ENCODE measurements around the gene AFMID.
"Not testable (repeated sequence)": the region's sequence is repeated elsewhere in the genome, so short reads cannot be mapped to it uniquely, and the experiment has no call there.

Gene AFMID

DNA sequence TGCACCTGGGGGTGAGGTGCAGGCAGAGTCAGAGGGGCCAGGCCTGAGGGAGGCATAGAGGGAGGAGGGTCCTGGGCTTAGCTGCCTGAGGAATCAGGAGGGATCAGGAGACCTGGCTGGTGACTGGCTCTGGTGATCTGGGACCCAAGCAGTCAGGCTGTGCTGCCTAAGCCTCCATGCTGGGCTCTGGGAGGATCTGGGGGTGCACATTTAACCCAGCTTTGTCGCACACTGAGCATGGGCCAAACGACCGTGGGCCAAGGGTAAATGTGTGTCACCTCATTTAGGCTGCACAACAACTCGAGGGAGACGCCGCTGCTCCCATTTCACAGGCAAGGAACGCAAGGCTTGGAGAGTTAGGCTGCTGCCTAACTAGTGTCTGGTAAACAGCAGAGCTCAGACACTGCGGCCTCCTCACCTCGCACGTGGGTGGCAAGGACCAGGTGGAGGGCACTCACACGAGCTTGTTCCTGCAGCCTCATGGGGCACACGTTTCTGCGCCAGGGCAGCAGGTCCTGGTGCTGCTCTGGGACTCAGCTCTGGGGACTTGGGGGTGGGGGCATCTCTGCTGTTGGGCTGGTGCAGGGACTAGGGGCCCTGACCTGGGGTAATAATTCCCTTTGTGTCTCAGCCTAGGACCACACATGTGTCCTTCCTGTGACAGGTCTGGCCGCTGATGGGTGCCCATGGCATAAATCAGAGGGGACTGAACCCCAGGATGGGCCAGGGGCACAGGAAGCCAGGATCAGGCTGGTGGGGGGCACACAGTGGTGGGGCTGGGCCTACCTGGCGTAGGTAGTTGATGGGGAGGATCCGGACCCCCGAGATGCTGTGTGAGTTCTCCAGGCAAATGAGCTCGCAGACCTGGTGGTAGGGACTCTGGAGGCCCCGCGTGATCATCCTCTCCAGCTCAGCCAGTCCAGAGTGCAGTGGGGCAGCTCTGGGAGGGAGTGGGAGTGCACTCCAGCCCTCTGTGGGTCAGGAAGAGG, 63.0 kb downstream of the AFMID start:
- TF ChIP-seq, protein P1, sequence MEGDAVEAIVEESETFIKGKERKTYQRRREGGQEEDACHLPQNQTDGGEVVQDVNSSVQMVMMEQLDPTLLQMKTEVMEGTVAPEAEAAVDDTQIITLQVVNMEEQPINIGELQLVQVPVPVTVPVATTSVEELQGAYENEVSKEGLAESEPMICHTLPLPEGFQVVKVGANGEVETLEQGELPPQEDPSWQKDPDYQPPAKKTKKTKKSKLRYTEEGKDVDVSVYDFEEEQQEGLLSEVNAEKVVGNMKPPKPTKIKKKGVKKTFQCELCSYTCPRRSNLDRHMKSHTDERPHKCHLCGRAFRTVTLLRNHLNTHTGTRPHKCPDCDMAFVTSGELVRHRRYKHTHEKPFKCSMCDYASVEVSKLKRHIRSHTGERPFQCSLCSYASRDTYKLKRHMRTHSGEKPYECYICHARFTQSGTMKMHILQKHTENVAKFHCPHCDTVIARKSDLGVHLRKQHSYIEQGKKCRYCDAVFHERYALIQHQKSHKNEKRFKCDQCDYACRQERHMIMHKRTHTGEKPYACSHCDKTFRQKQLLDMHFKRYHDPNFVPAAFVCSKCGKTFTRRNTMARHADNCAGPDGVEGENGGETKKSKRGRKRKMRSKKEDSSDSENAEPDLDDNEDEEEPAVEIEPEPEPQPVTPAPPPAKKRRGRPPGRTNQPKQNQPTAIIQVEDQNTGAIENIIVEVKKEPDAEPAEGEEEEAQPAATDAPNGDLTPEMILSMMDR (IDR thresholded peaks at IDR 0.05; ENCODE audit: insufficient read depth, low read depth, low read length, missing control alignments) = no peak
- H3K4me3 ChIP-seq (ENCODE audit: low read depth, low read length) = no peak overlapping the region
- DNase-seq (ENCODE audit: low read depth) = no peak

DNA sequence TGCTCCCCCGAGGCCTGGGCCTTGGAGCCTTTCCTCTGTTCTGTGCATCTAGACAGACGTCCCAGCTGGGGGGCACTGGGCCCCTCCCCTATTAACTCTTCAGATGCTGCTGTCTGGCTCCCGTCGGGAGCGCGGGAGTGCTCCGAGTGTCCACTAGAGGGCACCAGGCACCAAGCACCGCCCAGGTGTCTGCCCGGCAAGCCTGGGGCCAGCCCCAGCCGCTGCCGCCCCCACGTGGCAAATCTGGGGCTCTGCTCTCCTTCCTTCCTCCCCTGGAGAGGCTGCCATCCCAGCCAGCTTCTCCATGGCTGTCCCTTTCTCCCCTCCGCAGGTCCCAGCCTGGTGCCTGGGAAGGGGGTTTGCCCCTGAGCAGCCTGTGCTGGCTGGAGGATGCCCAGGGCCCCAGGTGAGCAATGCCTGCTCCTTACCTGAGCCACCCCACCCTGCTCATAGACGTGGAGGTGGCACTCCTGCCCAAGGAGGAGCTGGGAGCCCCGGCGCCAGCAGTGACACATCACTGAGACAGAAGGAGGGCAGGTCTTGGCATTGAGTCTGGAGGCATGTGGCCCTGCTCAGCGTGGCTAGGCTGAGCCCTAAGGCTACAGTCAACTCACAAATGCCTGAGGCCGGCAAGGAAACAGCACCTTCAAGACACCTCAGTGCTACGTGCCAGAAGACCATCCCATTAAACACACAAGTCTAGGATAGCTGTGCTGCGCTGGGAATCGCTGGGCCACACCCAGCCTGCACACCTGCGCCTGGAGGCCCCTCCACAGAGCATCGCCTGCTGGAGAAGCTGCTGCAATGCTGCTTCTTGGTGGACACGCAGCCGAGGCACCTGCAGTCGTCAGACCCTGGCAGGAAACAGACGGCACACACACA, 64.0 kb downstream of the AFMID start:
- TF ChIP-seq, protein P1 (IDR thresholded peaks at IDR 0.05; ENCODE audit: insufficient read depth, low read depth, low read length, missing control alignments) = peak; percentile 99
- DNase-seq (ENCODE audit: low read depth) = peak; percentile 92
- H3K4me3 ChIP-seq (ENCODE audit: low read depth, low read length) = no peak overlapping the region

DNA sequence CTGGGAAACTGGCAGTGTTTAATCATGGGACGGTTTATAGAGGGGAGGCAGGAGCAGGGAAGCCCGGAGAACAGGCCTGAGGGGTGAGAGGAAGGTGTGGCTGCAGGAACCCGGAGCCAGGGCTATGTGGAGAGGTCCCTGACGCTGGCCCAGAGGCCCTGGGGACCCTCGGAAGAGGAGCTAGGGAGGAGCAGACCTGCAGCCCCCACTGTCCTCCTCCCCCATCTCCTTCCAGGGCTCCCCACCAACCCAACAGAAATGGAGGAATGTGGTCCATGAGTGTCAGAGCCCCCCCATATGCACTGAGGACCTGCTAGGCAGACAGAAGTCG, 64.6 kb downstream of the AFMID start:
- H3K4me3 ChIP-seq (ENCODE audit: low read depth, low read length) = no peak overlapping the region
- no peak for DNase-seq (ENCODE audit: low read depth)
- TF ChIP-seq, protein P1 (IDR thresholded peaks at IDR 0.05; ENCODE audit: insufficient read depth, low read depth, low read length, missing control alignments) = no peak

DNA sequence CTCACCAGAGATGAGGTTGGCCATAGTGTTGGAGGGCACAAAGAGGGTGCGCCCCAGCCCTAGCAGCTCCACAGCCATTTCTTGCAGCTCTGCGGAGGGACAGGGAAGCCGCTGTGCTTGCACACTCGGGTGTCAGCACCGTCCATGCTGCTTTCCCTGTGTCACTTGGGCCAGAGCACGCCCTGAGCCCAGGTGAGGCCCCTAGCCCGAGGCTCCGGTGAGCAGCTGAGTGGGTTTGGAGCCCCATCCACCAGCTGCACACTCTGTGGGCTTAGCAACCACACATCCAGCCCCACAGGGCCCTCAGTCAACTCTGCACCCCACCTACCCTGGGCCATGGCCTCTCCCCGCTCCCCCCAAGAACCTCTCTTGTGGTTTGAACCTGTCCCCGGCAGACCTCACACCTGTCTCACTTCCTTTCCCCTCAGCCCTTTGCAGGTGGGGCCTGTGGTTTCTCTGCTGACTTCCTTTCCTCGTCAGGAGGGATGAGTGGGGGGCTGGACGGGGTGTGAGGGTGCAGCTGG, 65.0 kb downstream of the AFMID start:
- TF ChIP-seq, protein P1 (IDR thresholded peaks at IDR 0.05; ENCODE audit: insufficient read depth, low read depth, low read length, missing control alignments) = no peak

DNA sequence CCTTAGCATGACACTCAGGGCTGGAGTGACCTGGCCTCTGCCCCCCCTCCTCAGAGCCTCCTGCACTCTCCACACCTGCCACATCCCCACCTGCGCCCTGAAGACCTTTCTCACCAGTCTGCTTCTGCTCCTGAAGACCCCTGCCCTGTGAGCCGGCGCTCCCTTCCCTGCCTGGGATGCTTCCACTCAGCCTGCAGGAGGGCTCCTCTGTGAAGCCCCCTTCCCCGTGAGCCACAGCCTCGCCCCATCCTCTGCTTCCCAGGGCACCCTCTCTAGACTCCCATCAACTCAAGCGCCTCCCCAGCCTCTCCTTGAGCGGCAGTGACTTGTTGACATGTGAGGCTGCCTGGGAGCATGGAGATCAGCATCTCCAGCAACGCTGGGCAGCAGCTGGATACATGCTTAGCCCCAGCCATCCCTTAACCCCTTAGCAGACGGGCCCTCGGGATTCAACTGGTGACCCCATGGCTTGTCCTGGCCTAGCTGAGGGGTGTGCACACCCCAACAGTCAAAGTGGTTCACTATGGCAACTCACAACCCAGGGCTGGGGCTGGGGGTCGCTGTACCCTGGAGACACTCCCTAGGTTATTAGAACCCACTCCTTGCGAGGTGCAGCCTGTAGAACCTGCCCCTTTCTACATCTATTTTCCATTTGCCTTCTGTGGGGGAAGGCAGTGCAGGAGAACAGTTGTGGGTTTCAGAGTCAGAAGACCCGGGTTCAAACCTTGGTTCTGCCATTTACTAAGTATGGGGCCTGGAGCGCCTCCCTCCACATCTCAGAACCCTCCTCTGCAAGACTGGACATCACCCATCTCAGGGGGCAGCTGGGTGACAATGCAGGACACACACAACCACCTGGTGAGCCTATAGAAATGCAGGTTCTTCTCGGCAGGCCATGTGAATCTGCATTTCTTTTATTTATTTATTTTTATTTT, 65.8 kb downstream of the AFMID start:
- TF ChIP-seq, protein P1 (IDR thresholded peaks at IDR 0.05; ENCODE audit: insufficient read depth, low read depth, low read length, missing control alignments) = no peak
- no peak overlapping the region for H3K4me3 ChIP-seq (ENCODE audit: low read depth, low read length)
- no peak for DNase-seq (ENCODE audit: low read depth)

More for the DNA sequence above, 65.0 kb downstream of the AFMID start:
- H3K4me3 ChIP-seq (ENCODE audit: low read depth, low read length) = no peak overlapping the region
- peak; percentile 69 for DNase-seq (ENCODE audit: low read depth)

DNA sequence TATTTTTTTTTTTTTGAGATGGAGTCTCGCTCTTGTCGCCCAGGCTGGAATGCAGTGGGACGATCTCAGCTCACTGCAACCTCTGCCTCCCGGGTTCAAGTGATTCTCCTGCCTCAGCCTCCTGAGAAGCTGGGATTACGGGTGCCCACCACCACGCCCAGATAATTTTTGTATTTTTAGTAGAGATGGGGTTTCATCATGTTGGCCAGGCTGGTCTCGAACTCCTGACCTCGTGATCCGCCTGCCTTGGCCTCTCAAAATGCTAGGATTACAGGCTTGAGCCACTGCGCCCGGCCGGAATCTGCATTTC, 66.4 kb downstream of the AFMID start:
- DNase-seq (ENCODE audit: low read depth); H3K4me3 ChIP-seq (ENCODE audit: low read depth, low read length): not testable (repeated sequence)
